Right lobe of liver (tissue), 4 donors: ENCODE results near the gene RNF121.
"Not testable (repeated sequence)": the region's sequence is repeated elsewhere in the genome, so short reads cannot be mapped to it uniquely, and the experiment has no call there.

ENCODE experiments used
- CTCF ChIP-seq, 4 donors: fragments of 200-600 bp in 3 of 4; fragments of 450-650 bp in 1 of 4; IDR thresholded peaks; one replicate each; pipeline versions ENCODE4 v1.5.1 to v1.8.0; 2016 to 2022; ENCODE audit warnings: antibody characterized with exemption in 4 of 4, mild to moderate bottlenecking in 2 of 4
- POLR2A ChIP-seq: fragments of 450-650 bp; IDR thresholded peaks from one replicate; pipeline ENCODE4 v1.6.1; 2017; ENCODE audit warnings: antibody characterized with exemption, mild to moderate bottlenecking
- donor health status: DM: no; HTN: no; CAD: no.
- donor health status: DM: no; HTN: no; CAD: no.
- donor health status: DM: no; HTN: yes; CAD: no.

- TF ChIP-seq CTCF (IDR thresholded peaks at IDR 0.05); POLR2A: not testable (repeated sequence)
These were observed 43.0 kb upstream of the RNF121 start for GRCh38 chr11:71885806-71886205.
